GM19468 (cell line): ENCODE data around the gene TRIM46.
"Not testable (repeated sequence)": the region's sequence is repeated elsewhere in the genome, so short reads cannot be mapped to it uniquely, and the experiment has no call there.

ENCODE experiments used
- ATAC-seq: cut with Tn5 transposase; IDR thresholded peaks from one replicate; pipeline ENCODE4 v1.9.1; 2021; ENCODE audit warnings: mild to moderate bottlenecking, moderate library complexity, moderate number of reproducible peaks; ENCODE audit not compliant: unreplicated experiment; ENCODE audit errors: extremely low read depth

TRIM46 gene

GRCh38 chr1:155223047-155223446, 49.4 kb downstream of the TRIM46 start:
- ATAC-seq = no peak

GRCh38 chr1:155225404-155225759, 51.7 kb downstream of the TRIM46 start:
- ATAC-seq = not testable (repeated sequence)

GRCh38 chr1:155226188-155226909, 52.7 kb downstream of the TRIM46 start:
- ATAC-seq = no peak

- no peak for ATAC-seq
Measured at GRCh38 chr1:155226910-155227260, 53.2 kb downstream of the TRIM46 start.

GRCh38 chr1:155227261-155228095, 53.8 kb downstream of the TRIM46 start:
- ATAC-seq = peak; percentile 89

- ATAC-seq = no peak
Measured at GRCh38 chr1:155228096-155228427, 54.4 kb downstream of the TRIM46 start.

GRCh38 chr1:155231302-155231701, 57.7 kb downstream of the TRIM46 start:
- ATAC-seq = not testable (repeated sequence)

GRCh38 chr1:155232001-155232978, 58.6 kb downstream of the TRIM46 start:
- ATAC-seq = not testable (repeated sequence)

DNA sequence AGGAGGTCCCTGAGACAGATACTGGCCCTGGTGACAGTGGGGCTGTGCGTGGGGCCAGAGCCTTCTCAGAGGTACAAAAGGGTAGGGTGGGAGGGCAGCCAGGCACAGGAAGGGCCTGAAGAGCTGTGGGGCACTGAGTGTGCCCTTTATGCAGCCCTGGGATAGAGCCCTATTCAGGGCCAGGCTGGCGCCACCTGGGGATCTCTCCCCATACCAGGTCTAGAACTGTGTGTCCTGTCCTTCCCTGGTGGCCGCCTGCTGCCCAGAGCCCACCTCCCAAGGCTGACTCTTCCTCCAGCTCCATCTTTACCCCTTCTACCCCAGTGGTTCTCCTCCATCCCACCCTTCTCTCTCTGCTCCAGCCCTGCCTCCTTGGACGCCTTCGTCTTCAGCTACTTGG, 59.9 kb downstream of the TRIM46 start:
- ATAC-seq = not testable (repeated sequence)
